LNCaP clone FGC (cell line): ENCODE results near the gene PRKN.

Experiments
- DNase-seq: peaks from one replicate; pipeline ENCODE4 v3.0.0-alpha.2; 2011; ENCODE audit warnings: low read depth
- H3K4me3 ChIP-seq: 2 replicates; pipeline ENCODE4 v1.5.1; 2011; ENCODE audit warnings: mild to moderate bottlenecking, low read depth, low read length, control low read depth
- CTCF ChIP-seq: IDR thresholded peaks from 2 replicates; pipeline ENCODE4 v1.5.1; 2012; ENCODE audit warnings: mild to moderate bottlenecking; ENCODE audit not compliant: control insufficient read depth, insufficient read depth; ENCODE audit errors: extremely low read depth

PRKN gene

GRCh38 chr6:161649068-161649467, 1078.5 kb downstream of the PRKN start:
- H3K4me3 ChIP-seq = no peak overlapping the region
- no peak for TF ChIP-seq CTCF
- DNase-seq = no peak

DNA sequence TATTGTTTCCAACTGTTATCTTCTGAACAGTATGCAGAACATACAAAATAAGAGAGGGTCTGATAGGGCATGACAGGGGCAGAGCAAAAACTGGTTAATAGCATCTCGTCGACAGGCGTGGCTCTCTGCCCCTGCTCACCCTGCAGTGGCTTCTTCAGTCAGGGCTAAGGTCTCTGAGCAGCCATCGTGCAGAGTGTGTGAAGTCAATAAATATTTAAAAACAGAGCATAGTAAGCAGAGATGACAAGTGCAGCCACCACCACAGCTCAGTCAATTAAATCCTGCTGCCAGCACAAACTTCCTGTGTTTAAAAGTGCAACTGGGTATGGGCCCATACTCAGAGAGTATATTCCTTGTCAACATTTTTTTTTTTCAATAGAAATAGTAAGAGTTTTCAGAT, 1080.3 kb downstream of the PRKN start:
- TF ChIP-seq CTCF = no peak
- no peak overlapping the region for H3K4me3 ChIP-seq

GRCh38 chr6:161644521-161644920, 1083.0 kb downstream of the PRKN start:
- DNase-seq = peak; percentile 90
- TF ChIP-seq CTCF = no peak
- no peak overlapping the region for H3K4me3 ChIP-seq

More for the DNA sequence above, 1080.3 kb downstream of the PRKN start:
- no peak for DNase-seq

DNA sequence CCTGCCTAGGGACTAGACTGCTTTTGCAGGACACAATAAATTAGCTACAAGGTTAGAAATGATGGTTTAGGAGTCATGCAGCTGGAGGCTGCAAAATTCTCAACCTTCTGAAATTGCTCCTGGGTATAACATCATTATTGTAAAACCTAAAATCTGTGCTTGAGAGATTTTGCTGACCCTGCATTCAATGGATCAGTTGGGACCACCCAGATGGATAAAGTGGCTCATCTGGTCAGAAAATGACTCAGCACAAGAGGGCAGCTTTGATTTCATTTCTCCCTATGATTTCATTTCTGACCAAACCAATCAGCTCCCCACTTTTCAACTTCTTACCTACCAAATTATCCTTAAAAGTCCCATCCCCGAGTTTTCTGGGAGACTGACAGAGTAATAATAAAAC, 1086.4 kb downstream of the PRKN start:
- H3K4me3 ChIP-seq = no peak overlapping the region

DNA sequence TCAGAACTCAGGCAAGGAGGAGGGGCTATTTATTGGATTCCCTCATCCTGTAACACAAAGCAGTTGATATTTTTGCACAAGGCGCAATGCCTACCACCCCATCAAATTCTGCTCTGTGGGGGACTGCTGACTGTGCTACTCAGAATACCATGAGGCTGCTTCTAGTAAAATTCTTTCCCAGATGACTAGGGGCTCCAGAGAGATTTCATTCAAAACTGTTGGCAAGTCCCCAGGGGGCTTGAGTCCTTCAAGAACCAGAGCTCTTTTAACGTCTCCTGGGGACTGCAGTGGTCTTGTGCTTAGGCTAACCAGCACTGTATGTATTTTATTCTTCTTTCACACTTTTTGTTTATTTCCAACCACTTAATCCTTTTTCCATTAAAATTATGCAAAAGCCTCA, 1087.8 kb downstream of the PRKN start:
- H3K4me3 ChIP-seq = no peak overlapping the region
- no peak for DNase-seq
- no peak for TF ChIP-seq CTCF

More for the DNA sequence above, 1086.4 kb downstream of the PRKN start:
- TF ChIP-seq CTCF = no peak
- DNase-seq = no peak

DNA sequence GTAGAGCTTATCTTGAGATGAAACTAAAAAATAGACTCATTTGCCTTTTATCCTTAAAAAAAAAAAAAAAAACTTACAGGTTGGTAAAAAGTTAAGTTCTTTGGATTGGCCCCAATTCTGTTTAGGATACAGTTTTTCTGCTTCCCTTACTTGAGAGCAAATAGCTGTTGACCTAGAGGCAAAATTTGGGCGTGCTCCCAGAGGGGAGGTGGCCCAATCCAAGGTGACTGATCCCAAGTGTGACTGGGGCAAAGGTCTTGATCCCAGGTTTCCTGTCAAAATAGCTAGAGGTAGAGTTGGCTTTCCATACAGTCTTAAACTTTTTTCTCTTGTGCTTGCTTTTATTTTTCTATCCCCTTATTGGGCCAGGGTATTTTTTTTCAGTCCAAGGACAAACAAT, 1089.9 kb downstream of the PRKN start:
- H3K4me3 ChIP-seq = no peak overlapping the region
- no peak for TF ChIP-seq CTCF
- DNase-seq = no peak

- DNase-seq = no peak
- TF ChIP-seq CTCF = no peak
- no peak overlapping the region for H3K4me3 ChIP-seq
Observed at GRCh38 chr6:161636882-161637430, 1090.6 kb downstream of the PRKN start.
